IMR-90 (cell line): Measurements from ENCODE around the gene PIP4P1.

Experiments used
- CEBPB ChIP-seq: IDR thresholded peaks from 2 replicates; pipeline ENCODE4 v1.6.1; 2012; ENCODE audit warnings: low read depth, low read length, improper control_type of control experiment
- CHD1 ChIP-seq: IDR thresholded peaks from 2 replicates; pipeline ENCODE4 v1.6.1; 2012; ENCODE audit warnings: low read depth, low read length, improper control_type of control experiment
- CTCF ChIP-seq: conservative IDR thresholded peaks from 2 replicates; pipeline ENCODE4 v1.5.1; 2012; ENCODE audit warnings: mild to moderate bottlenecking, low read depth, low read length, improper control_type of control experiment
- ELK1 ChIP-seq: fragments of 150-350 bp; IDR thresholded peaks from 2 replicates; pipeline ENCODE4 v1.6.1; 2016; ENCODE audit warnings: low read depth, mild to moderate bottlenecking, low read length, moderate library complexity, borderline replicate concordance
- FOS ChIP-seq: fragments of 150-350 bp; IDR thresholded peaks from 2 replicates; pipeline ENCODE4 v1.6.1; 2016; ENCODE audit warnings: low read depth, low read length
- MAFK ChIP-seq: IDR thresholded peaks from 2 replicates; pipeline ENCODE4 v1.6.1; 2012; ENCODE audit warnings: low read depth, low read length, improper control_type of control experiment
- MAZ ChIP-seq: IDR thresholded peaks from 2 replicates; pipeline ENCODE4 v1.6.1; 2012; ENCODE audit warnings: low read depth, mild to moderate bottlenecking, low read length, improper control_type of control experiment, moderate library complexity, borderline replicate concordance
- MXI1 ChIP-seq: IDR thresholded peaks from 2 replicates; pipeline ENCODE4 v1.6.1; 2012; ENCODE audit warnings: low read depth, mild to moderate bottlenecking, low read length, moderate library complexity, borderline replicate concordance
- POLR2A ChIP-seq: IDR thresholded peaks from 2 replicates; pipeline ENCODE4 v1.6.1; 2012; ENCODE audit warnings: mild to moderate bottlenecking, low read depth, low read length
- RAD21 ChIP-seq: IDR thresholded peaks from 2 replicates; pipeline ENCODE4 v1.6.1; 2012; ENCODE audit warnings: low read length, improper control_type of control experiment
- RCOR1 ChIP-seq: IDR thresholded peaks from 2 replicates; pipeline ENCODE4 v1.6.1; 2012; ENCODE audit warnings: mild to moderate bottlenecking, low read length, improper control_type of control experiment; ENCODE audit not compliant: insufficient replicate concordance
- USF2 ChIP-seq: fragments of 150-350 bp; IDR thresholded peaks from 2 replicates; pipeline ENCODE4 v1.6.1; 2017; ENCODE audit warnings: mild to moderate bottlenecking, antibody characterized with exemption, low read length, low read depth

- TF ChIP-seq CTCF (no peak), POLR2A (no peak), FOS (no peak), USF2 (no peak), CEBPB (peak; percentile 30; the same call in 1 of the 2 replicates), CHD1 (no peak), ELK1 (no peak), MAZ (no peak), MAFK (no peak), RAD21 (no peak), RCOR1 (no peak), MXI1 (no peak)
Observed at GRCh38 chr14:20477211-20477876, 16.1 kb upstream of the PIP4P1 start.
